ENCODE results near the gene ZBTB6. TPM values are rescaled to one million over a fixed set of nuclear protein-coding genes. Genes with fewer than 3 reads are reported as not detected.

The ZBTB6 gene
- total RNA-seq (2021; fragmentation: NEBNext Ultra II Directional; extraction: Animal tissue kit (Norgen Biotek cat#: 25700)) (9.3 and 10.0 TPM in 2 replicates), polyA plus RNA-seq (2011; rRNA removed) (1.6 and 2.0 TPM in 2 replicates), polyA minus RNA-seq (2011; rRNA and poly(A)+ RNA removed) (7.8 and 11.4 TPM in 2 replicates)
- polyA plus RNA-seq (2011; cell fraction: cytosol; rRNA removed), result 3.3 TPM
- 1.1 TPM for polyA plus RNA-seq (2011; cell fraction: nucleus; rRNA removed)
- polyA plus RNA-seq (2012, experiment 1 of 2), result 3.1 to 5.7 TPM (median 3.7 TPM) in 4 replicates
- polyA plus RNA-seq (2012, experiment 2 of 2), result 0.31 TPM
- 6.2 TPM for polyA plus RNA-seq (2013, experiment 1 of 2)
- polyA plus RNA-seq (2013, experiment 2 of 2), result 5.7 TPM
- 4.8 TPM for polyA minus RNA-seq (2011; cell fraction: cytosol; rRNA and poly(A)+ RNA removed)
- 10.0 TPM for polyA minus RNA-seq (2011; cell fraction: nucleus; rRNA and poly(A)+ RNA removed)
- long read RNA-seq, experiment 1, partial matches to known transcripts, result 0 of 15 reads
- long read RNA-seq, experiment 1, other reads (novel, unspliced or antisense), result 15 of 15 reads
- long read RNA-seq, experiment 2, full-length matches to known transcripts, result 1 of 3 reads
- long read RNA-seq, experiment 2, partial matches to known transcripts, result 0 of 3 reads
- long read RNA-seq, experiment 2, other reads (novel, unspliced or antisense), result 2 of 3 reads

DNA sequence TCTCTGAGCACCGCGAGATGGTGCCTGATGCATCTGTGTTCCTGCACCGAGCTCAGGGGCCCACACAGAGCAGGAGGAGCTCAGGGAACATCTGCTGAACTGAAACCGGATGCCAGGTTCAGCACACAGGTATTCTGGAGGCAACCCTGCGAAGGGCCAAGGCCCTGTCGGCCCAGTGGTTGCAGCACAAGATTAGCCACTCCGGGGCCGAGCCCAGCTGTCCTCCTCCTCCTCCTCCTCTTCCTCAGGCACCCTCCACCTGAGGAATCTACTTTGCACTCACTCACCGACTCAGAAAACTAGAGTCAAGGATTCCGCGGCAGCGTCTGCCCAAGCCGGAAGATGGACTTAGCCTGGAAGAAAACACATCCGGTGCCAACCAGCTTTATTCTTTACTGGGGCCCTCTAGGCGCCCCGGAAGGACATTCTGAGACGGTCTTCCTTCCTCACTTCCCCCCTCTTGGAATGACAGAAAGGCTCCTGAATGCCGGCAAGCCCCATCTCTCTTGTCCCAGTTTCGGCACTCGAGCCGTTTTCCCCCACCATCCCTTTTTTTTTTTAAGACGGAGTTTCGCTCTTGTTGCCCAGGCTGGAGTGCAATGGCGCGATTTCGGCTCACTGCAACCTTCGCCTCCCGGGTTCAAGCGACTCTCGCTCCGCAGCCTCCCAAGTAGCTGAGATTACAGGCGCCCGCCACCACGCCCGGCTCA is at the start of gene ZBTB6:
Gene ZBTB6, minus strand, starts transcription at position 360 of the 710 bp plus-strand sequence. CDS start 1,251 bp downstream, outside the sequence.
- Histone ChIP-seq H3K79me2 (ENCODE audit: control insufficient read depth in 1 of 2, insufficient read depth in 2 of 2, low read length in 2 of 2) (peaks cover 5 to 46% of the 10 kb centered on the region in 2 experiments; a peak in 3 of 4 replicates), H3K56ac (replicated peaks; ENCODE audit: insufficient read length, low read depth, low read length) (peak within 1 kb of the TSS; percentile 52), H3K9me3 (ENCODE audit: insufficient read depth in 2 of 2, low read depth in 1 of 2, low read length in 1 of 2) (no peaks in the 10 kb centered on the region), H2AFZ (ENCODE audit: low read length) (peak within 1 kb of the TSS; percentile 93), H3K9ac (replicated peaks in 1 of 4; ENCODE audit: extremely low read depth in 1 of 4, low read depth in 3 of 4, low read length in 3 of 4) (peak within 1 kb of the TSS; percentile 68 to 98 (median 95)), H2BK120ac (replicated peaks; ENCODE audit: low read depth, low read length) (no peak within 1 kb of the TSS), H3K4me2 (ENCODE audit: insufficient read depth in 1 of 2, low read depth in 2 of 2, low read length in 2 of 2) (peak within 1 kb of the TSS; percentile 49 to 79), H4K20me1 (replicated peaks in 1 of 2; ENCODE audit: control insufficient read depth in 1 of 2, insufficient read depth in 2 of 2, low read length in 2 of 2) (no peaks in the 10 kb centered on the region), H4K5ac (ENCODE audit: insufficient read length, low read depth, low read length) (peak within 1 kb of the TSS; percentile 89), H3K79me1 (ENCODE audit: low read depth, low read length) (no peaks in the 10 kb centered on the region), H3K36me3 (ENCODE audit: control insufficient read depth in 2 of 4, insufficient read depth in 4 of 4, low read length in 3 of 4) (peaks cover 6 to 13% (median 10%) of the 10 kb centered on the region in 4 experiments; a peak in 7 of 8 replicates), H3K27me3 (replicated peaks in 1 of 4; ENCODE audit: control insufficient read depth in 3 of 4, extremely low read depth in 1 of 4, insufficient read depth in 3 of 4, low read length in 3 of 4) (no peaks in the 10 kb centered on the region), H2BK12ac (ENCODE audit: low read depth, low read length) (no peak within 1 kb of the TSS), H2AK5ac (ENCODE audit: low read depth, low read length) (no peak within 1 kb of the TSS), H3K18ac (ENCODE audit: extremely low read depth, low read length) (no peak within 1 kb of the TSS; the same call in 1 of the 2 replicates), H3K27ac (ENCODE audit: low read depth, low read length) (peak within 1 kb of the TSS; percentile 93), H4K91ac (replicated peaks; ENCODE audit: insufficient read length, low read length) (peak within 1 kb of the TSS; percentile 57), H3K4me1 (replicated peaks in 1 of 4; ENCODE audit: control insufficient read depth in 3 of 4, insufficient read depth in 4 of 4, low read length in 3 of 4) (no peaks in the 10 kb centered on the region; a peak in 2 of 7 replicates), H2BK20ac (ENCODE audit: low read length) (no peak within 1 kb of the TSS), H3K23me2 (ENCODE audit: low read depth, low read length) (peaks cover 2% of the 10 kb centered on the region), H3K14ac (ENCODE audit: insufficient read length) (no peak within 1 kb of the TSS), H3K4ac (replicated peaks; ENCODE audit: insufficient read length, low read depth, low read length) (peak within 1 kb of the TSS; percentile 12), H2BK5ac (ENCODE audit: low read depth, low read length) (peak within 1 kb of the TSS; percentile 89), H3K4me3 (ENCODE audit: extremely low read depth in 1 of 4, insufficient read depth in 2 of 4, low read depth in 3 of 4, low read length in 4 of 4) (peak within 1 kb of the TSS; percentile 76 to 91 (median 88)), H4K8ac (ENCODE audit: extremely low read depth, insufficient read depth, low read length) (peak within 1 kb of the TSS; percentile 96; the same call in 1 of the 2 replicates), H2BK15ac (ENCODE audit: low read length) (no peak within 1 kb of the TSS), H3K23ac (ENCODE audit: insufficient read length) (no peak within 1 kb of the TSS)
- ChIA-PET POLR2A (ENCODE audit: partially characterized antibody) (interaction anchor here (0.6 to 7.0 kb wide), 19 partner anchors 8 to 436 kb away, joined by 3 to 78 read pairs (median 5); partner anchors contain the start of genes RABGAP1, RC3H2 and ZBTB26), CTCF (ENCODE audit: partially characterized antibody) (interaction anchor here (0.8 to 2.0 kb wide), 5 partner anchors 9 to 78 kb away, joined by 3 to 8 read pairs (median 4); partner anchors contain the start of gene ZBTB26)
- 3% methylated on average over 30 of the region's 35 CpGs; no CpG with 5 or more reads in 1 of the 2 experiments for WGBS, 2 experiments (ENCODE audit: extremely low coverage in 1 of 2, insufficient coverage in 1 of 2, insufficient read length in 1 of 2, insufficient replicate concordance in 2 of 2, low coverage in 1 of 2, low lambda C conversion rate in 2 of 2, missing lambda C conversion rate in 1 of 2)
- FAIRE-seq (no peak), DNase-seq (ENCODE audit: low read depth in 1 of 2, low spot score in 2 of 2) (peak in 1 of 2 experiments; percentile 76)
- TF ChIP-seq POLR2A (IDR thresholded peaks at IDR 0.05; ENCODE audit: control extremely low read depth in 1 of 2, low read depth in 2 of 2, low read length in 2 of 2), result peak; percentile 62 to 95
- TF ChIP-seq YY1 (IDR thresholded peaks at IDR 0.05; ENCODE audit: low read depth, low read length), result 0 out of 2 replicates have a peak, but pooled peaks have one; percentile 52
- TF ChIP-seq EP300 (IDR thresholded peaks at IDR 0.05; ENCODE audit: borderline replicate concordance in 1 of 2, low read depth in 2 of 2, low read length in 2 of 2), result no peak
- 0 out of 4 replicates have a peak, but pooled peaks of 1 of the 2 experiments have one; percentile 10 for TF ChIP-seq RAD21 (IDR thresholded peaks at IDR 0.05 in 1 of 2, conservative IDR thresholded peaks at IDR 0.05 in 1 of 2; ENCODE audit: low read depth in 2 of 2, low read length in 2 of 2)
- 0 out of 2 replicates have a peak, but pooled peaks have one; percentile 62 for TF ChIP-seq SP4 (IDR thresholded peaks at IDR 0.05; ENCODE audit: low read length)
- peak; percentile 88 for TF ChIP-seq TAF1 (IDR thresholded peaks at IDR 0.05; ENCODE audit: low read depth, low read length)
- no peak for TF ChIP-seq BACH1 (IDR thresholded peaks at IDR 0.05; ENCODE audit: low read length)
- peak; percentile 93 for TF ChIP-seq GABPA (IDR thresholded peaks at IDR 0.05; ENCODE audit: borderline replicate concordance, insufficient read depth, low read length)
- peak; percentile 69 for TF ChIP-seq TBP (IDR thresholded peaks at IDR 0.05; ENCODE audit: low read depth, low read length)

Measured in H1 (cell line).